GM10248 (cell line): ENCODE measurements around the gene ACO2.

Experiments used
- CTCF ChIA-PET: fragments of 300-600 bp; sonication (Branson Sonifier 250); formaldehyde crosslinking; extraction: SDS; loops from one replicate; lab custom pipeline; 2021; ENCODE audit warnings: antibody characterized with exemption; lab: Yijun Ruan, JAX
- POLR2A ChIA-PET: fragments of 350-650 bp; sonication (Branson Sonifier 250); formaldehyde crosslinking; extraction: SDS; loops from one replicate; lab custom pipeline; 2020; ENCODE audit warnings: antibody characterized with exemption; lab: Yijun Ruan, JAX
- DNase-seq: peaks from one replicate; pipeline ENCODE4 v3.0.0; 2012; ENCODE audit errors: extremely low spot score
- CTCF ChIP-seq: IDR thresholded peaks from 2 replicates; pipeline ENCODE4 v1.5.1; 2012; ENCODE audit warnings: mild to moderate bottlenecking, low read depth; ENCODE audit errors: extremely low read depth, missing control alignments, control extremely low read depth

The ACO2 gene

DNA sequence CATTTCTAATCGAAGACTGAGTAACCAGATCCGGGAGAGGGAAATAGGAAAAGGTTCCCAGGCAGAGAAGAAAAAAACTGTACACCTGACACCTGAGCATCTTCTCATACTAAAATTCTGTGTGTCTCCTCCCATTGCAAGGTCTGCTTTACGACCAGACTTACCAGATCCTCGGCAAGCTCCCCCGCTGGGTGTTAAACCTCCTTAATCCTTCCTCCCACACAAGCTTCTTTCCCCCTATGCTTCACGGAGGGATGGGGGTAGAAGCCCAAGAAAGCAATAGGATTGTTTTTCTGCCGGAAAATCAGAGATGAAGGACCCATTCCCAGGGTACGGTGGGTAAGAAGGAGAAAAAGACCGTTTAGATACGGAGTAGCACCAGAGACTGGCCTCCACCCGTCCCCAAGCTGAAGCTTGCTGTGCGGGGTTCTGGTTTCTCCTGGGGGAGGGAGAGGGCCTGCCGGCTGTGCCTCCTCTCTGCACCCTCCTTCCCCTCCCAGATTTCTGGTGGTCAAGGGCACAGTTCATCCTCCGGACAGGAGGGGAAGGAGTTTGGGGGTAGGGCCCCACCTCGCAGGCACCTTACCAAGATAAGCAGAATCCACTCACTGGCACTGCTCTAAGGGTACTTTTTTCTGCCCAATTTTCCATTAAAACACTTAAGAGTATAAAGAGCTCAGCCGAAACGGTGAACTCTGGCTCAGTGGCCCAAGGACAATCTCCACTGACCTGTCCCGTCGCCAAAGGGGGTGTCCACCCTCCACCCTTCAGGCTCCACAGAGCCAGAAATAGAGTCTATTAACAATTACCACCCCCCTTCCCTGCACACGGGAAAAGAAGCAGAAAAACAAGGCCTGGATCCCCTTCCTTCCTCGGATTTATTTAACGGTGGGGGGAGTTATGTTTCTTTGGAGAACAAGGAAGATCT lies 23.5 kb upstream of the ACO2 start:
- no peak for DNase-seq
- ChIA-PET CTCF (interaction anchor here (1.1 to 1.6 kb wide), 4 partner anchors 41 to 98 kb away, joined by 3 to 5 read pairs (median 4); no protein-coding TSS in a partner anchor), POLR2A (interaction anchor here (0.7 to 2.6 kb wide), 16 partner anchors 9 to 259 kb away, joined by 3 to 42 read pairs (median 3); partner anchors contain the start of genes ACO2, DESI1, PHF5A and TEF)
- no peak for TF ChIP-seq CTCF

GRCh38 chr22:41446057-41446501 lies 22.8 kb upstream of the ACO2 start:
- ChIA-PET POLR2A (interaction anchor here (0.6 to 2.6 kb wide), 18 partner anchors 9 to 260 kb away, joined by 3 to 42 read pairs (median 4); partner anchors contain the start of genes ACO2, DESI1, PHF5A and PMM1), CTCF (interaction anchor here (1.1 to 1.4 kb wide), 6 partner anchors 36 to 97 kb away, joined by 3 to 5 read pairs (median 4); no protein-coding TSS in a partner anchor)
- no peak for TF ChIP-seq CTCF
- no peak for DNase-seq

GRCh38 chr22:41446639-41447434 lies 22.1 kb upstream of the ACO2 start, which contains the start of gene TOB2:
Gene TOB2, minus strand, starts transcription at chr22:41446801. Its CDS starts 9,456 bp downstream, at chr22:41437345.
- ChIA-PET CTCF (interaction anchor here (1.1 to 1.4 kb wide), 4 partner anchors 37 to 70 kb away, joined by 3 to 5 read pairs (median 3); no protein-coding TSS in a partner anchor), POLR2A (interaction anchor here (0.6 to 2.6 kb wide), 18 partner anchors 9 to 260 kb away, joined by 3 to 42 read pairs (median 4); partner anchors contain the start of genes ACO2, DESI1, PHF5A and PMM1)
- TF ChIP-seq CTCF: no peak
- peak; percentile 86 for DNase-seq

DNA sequence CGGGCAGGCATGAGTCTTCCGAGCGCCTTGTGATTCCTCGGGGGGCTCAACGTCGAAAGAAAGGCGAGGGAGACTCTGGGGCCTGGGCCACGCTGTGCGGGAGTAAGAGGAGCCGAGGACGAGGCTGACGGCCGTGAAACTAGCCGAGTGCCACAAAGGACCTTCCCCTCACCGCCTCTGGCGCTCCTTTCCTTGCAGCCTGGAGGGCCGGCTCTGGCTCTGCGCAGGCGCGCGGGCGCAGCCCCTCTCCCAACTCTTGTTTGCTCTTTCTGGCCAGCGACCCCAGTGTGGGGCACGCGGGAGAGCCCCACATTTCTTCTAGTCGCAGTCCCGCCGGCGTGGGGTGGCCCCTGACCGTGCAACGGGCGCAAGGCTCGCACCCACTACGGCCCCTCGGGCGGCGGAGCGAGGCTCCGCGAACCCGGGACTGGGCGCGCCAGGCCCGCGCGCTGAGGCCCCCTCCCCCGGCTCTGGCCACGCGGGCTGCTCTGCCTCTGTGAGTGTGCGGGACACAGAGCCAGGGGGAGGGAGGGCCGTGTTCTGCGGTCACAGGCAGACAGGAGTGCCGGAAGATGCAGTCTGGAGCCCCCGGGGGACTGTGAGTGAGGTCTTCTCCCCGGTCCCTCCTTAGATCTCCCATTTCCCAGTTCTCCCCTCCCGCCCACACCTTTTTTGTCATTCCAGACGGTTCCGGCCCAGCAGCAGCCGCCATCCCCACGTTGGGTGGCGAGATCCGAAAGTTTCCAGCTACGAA lies 21.3 kb upstream of the ACO2 start:
- ChIA-PET POLR2A (interaction anchor here (0.6 to 2.6 kb wide), 14 partner anchors 9 to 159 kb away, joined by 3 to 42 read pairs (median 6); partner anchors contain the start of genes ACO2, PHF5A, PMM1 and TEF), CTCF (interaction anchor here (0.9 to 1.4 kb wide), 6 partner anchors 11 to 44 kb away, joined by 3 to 5 read pairs (median 3); partner anchors contain the start of genes ACO2 and PHF5A)
- TF ChIP-seq CTCF: no peak
- peak; percentile 54 for DNase-seq

DNA sequence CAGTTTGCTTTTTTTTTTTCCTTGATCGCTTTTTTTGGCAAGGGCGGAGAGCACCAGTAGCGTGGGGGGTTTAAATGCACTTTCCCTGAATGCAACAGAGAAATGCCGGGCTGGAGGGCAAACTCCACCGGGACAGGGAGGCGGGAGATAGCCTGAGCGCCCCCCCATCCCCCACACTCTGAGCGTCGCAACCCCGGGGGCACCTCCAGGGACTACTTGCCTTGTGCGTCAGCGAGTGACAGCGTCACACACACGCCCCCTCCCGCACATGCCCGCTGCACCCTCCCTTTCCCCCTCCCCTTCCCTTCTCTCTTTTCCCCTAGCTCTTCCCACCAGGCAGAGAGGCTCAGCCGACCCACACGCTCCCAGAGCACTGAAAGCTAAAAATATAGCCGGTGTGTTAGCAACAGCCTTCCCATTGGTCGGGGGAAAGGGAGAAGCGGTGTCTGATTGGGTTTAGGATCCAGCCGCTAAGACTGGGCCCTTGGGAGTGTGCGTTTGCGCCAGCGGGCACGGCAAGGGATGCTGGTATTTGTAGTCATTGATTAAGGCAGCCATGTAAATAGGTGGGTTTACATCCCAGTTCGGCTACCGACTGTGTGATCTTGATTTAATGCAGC lies 20.6 kb upstream of the ACO2 start:
- peak; percentile 90 for DNase-seq
- TF ChIP-seq CTCF: no peak
- ChIA-PET CTCF (interaction anchor here (0.9 to 1.4 kb wide), 6 partner anchors 10 to 79 kb away, joined by 3 to 6 read pairs (median 3); partner anchors contain the start of genes ACO2 and PHF5A), POLR2A (interaction anchor here (0.6 to 1.7 kb wide), 5 partner anchors 9 to 67 kb away, joined by 3 to 11 read pairs (median 5); partner anchors contain the start of genes ACO2, PHF5A and TEF)
